AG08395 (cell line): ENCODE measurements around the gene DNMT1.

Experiments
- DNase-seq: peaks from one replicate; pipeline ENCODE4 v3.0.0; 2012; ENCODE audit warnings: mixed read lengths, low spot score

DNMT1 gene

GRCh38 chr19:10113964-10114650 is 80.6 kb downstream of the DNMT1 start:
- no peak for DNase-seq

GRCh38 chr19:10113592-10113963 is 81.2 kb downstream of the DNMT1 start:
- DNase-seq: no peak

GRCh38 chr19:10112895-10113591 is 81.7 kb downstream of the DNMT1 start:
- DNase-seq: peak; percentile 41

- DNase-seq: no peak
Measured at GRCh38 chr19:10112037-10112761, 82.6 kb downstream of the DNMT1 start.

- no peak for DNase-seq
Measured at GRCh38 chr19:10111405-10111811, 83.3 kb downstream of the DNMT1 start, which contains the start of gene P2RY11. P2RY11 (plus strand) TSS chr19:10111693; CDS start chr19:10111722, 29 bp downstream.

GRCh38 chr19:10110972-10111317 is 83.8 kb downstream of the DNMT1 start:
- no peak for DNase-seq

GRCh38 chr19:10110076-10110971 is 84.4 kb downstream of the DNMT1 start:
- DNase-seq: no peak

GRCh38 chr19:10109528-10109927 is 85.2 kb downstream of the DNMT1 start:
- no peak for DNase-seq

GRCh38 chr19:10107817-10108367 is 86.9 kb downstream of the DNMT1 start:
- DNase-seq: no peak

- DNase-seq: no peak
Measured at GRCh38 chr19:10107254-10107653, 87.5 kb downstream of the DNMT1 start.

- DNase-seq: peak; percentile 100
Measured at GRCh38 chr19:10106100-10106936, 88.4 kb downstream of the DNMT1 start, which contains the start of gene PPAN. PPAN (plus strand) TSS chr19:10106362; CDS start chr19:10106395, 33 bp downstream.

- no peak for DNase-seq
Measured at GRCh38 chr19:10105509-10106099, 89.1 kb downstream of the DNMT1 start.

- no peak for DNase-seq
Measured at GRCh38 chr19:10104665-10105508, 89.9 kb downstream of the DNMT1 start.

GRCh38 chr19:10104130-10104513 is 90.6 kb downstream of the DNMT1 start:
- no peak for DNase-seq

- no peak for DNase-seq
Measured at GRCh38 chr19:10102787-10103236, 91.9 kb downstream of the DNMT1 start.

- DNase-seq: no peak
Measured at GRCh38 chr19:10100163-10100785, 94.5 kb downstream of the DNMT1 start.

- DNase-seq: no peak
Measured at GRCh38 chr19:10096615-10096963, 98.2 kb downstream of the DNMT1 start.

GRCh38 chr19:10095948-10096614 is 98.7 kb downstream of the DNMT1 start:
- peak; percentile 100 for DNase-seq
